ENCODE measurements around the gene NPEPL1.
"Not testable (repeated sequence)": the region's sequence is repeated elsewhere in the genome, so short reads cannot be mapped to it uniquely, and the experiment has no call there.

NPEPL1 gene

GRCh38 chr20:58741384-58741783 lies 48.8 kb downstream of the NPEPL1 start:
- ATAC-seq: no peak
- DNase-seq: no peak

DNA sequence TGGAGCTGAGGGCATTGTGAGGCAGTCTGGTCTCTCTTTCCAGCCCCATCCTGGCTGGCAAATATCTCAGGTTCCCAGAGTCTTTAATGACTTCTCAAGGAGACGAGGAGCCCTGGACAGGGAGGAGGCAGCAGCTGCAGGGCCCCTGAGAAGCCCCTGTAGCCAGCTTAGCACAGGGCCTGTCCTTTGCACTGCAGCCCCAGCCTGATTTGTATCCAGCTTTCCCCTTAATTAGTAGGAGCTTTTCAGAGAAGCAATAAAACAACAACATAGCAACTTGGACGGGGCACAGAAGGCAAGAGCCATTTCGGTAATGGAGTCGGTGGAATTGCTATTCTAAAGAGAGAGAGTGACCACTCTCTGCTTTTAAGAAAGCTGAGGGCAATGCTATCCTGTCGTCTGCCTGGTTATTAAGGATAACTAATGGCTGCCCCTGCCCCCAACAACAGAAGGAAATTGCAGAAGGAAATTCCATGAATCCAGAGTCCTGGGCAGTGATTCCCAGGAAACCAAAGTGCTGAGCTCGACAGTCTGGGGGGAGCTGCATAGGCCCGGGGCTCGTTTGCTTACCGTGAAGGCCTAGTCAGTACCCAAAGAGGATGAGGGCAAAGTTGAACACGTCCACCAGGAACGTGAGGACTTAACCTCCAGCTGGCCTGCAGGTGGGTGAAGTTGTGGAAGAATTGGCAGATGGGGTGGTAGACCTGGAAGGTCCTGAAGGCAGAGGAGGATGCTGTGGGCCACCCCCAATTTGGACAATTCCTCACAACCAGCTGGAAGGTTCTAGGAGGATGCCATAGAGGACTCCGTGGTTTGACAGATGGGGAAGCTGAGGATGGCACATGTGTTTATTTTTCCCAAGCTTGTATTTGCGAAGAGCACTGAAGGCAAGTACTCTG lies 50.3 kb downstream of the NPEPL1 start:
- DNase-seq (no peak), ATAC-seq (no peak)

- DNase-seq: no peak
- no peak for ATAC-seq
Observed at GRCh38 chr20:58743929-58744534, 51.4 kb downstream of the NPEPL1 start.

GRCh38 chr20:58744836-58745235 lies 52.2 kb downstream of the NPEPL1 start:
- ATAC-seq (no peak), DNase-seq (no peak)

- ATAC-seq (no peak), DNase-seq (no peak)
Observed at GRCh38 chr20:58745391-58745790, 52.8 kb downstream of the NPEPL1 start.

- no peak for DNase-seq
Observed at GRCh38 chr20:58746620-58747019, 54.0 kb downstream of the NPEPL1 start.

GRCh38 chr20:58747211-58747610 lies 54.6 kb downstream of the NPEPL1 start:
- no peak for DNase-seq
- no peak for ATAC-seq

More at GRCh38 chr20:58746620-58747019, 54.0 kb downstream of the NPEPL1 start:
- no peak for ATAC-seq

DNA sequence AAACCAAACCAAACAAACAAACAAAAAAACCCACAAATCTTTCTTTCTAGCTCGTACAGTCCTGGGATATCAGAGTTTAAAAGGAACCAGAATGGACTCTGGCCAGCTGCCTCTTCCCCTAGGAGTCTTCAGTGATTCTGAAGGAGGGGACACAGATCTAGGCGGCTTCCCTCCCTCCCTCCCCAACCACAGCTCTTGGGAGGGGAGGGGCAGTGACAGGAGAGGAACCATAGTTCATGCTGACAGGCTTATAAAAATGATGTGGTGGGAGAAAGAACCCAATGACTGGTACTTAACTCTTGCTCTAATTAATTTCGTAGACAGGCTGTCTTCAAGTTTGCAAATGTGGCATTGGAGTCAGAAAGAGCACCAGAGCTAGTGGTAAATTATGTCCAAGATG lies 56.0 kb downstream of the NPEPL1 start:
- ATAC-seq (no peak), DNase-seq (no peak)

DNA sequence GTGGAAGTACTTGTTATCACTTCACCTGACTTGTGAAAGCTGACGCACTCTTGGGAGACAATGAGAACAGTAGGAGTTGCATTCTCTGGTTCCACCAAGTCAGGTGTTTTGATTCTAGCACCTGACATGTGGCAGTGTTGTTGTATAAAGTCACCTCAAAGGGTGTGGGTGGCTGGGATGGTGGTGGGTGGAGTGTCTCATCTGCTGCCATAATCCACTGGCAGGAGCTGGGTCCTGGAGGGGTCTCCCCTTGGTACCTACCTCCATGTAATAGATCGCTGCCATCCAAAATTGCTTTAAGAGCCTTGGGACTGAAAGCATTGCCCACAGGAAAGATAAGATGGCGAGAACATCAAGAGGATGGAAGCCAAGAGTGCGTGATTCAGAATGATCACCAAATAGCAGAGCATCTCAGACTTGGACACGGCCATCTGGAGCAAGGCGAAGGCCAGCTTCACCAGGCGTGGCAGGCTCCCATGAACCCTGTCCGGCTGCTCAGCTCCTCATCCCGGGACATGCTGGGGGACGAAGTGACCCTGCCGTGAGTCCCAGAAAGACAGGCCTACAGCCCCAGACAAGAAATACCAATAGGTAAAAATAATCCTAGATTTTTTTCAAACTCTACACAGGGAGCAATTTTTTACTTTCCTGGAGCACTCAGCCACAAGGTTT lies 56.6 kb downstream of the NPEPL1 start:
- ATAC-seq (no peak), DNase-seq (no peak)

DNA sequence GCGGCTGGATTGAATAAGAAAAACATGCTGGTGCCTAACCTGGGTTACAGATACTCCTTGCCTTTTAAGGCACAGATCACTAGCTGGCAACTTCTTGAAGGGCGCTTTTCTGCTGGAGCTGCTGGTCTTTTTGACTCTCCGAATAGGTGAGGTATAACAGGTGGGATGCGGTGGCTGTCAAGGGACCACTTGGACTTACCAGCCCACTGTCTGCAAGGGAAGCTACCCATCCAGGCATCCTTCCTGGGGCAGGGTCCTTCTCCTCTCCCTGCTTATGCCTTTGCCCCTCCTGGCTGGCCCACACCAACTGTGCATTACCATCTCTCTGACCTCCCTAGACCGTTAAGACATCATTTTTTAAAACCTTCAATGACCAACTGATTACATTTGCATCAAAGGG lies 57.4 kb downstream of the NPEPL1 start:
- DNase-seq (no peak), ATAC-seq (no peak)

DNA sequence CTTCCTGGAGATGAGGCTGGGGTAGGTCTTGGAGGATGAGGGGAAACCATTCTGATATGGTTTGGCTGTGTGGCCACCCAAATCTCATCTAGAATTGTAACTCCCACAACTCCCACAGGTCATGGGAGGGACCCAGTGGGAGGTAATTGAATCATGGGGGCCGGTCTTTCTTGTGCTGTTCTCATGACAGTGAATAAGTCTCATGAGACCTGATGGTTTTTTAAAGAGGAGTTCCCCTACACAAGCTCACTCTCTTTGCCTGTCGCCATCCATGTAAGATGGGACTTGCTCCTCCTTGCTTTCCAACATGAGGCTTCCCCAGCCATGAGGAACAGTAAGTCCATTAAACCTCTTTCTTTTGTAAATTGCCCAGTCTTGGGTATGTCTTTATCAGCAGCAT lies 58.1 kb downstream of the NPEPL1 start:
- not testable (repeated sequence) for DNase-seq, ATAC-seq

- no peak for ATAC-seq
- no peak for DNase-seq
Observed at GRCh38 chr20:58751979-58752378, 59.4 kb downstream of the NPEPL1 start.

DNA sequence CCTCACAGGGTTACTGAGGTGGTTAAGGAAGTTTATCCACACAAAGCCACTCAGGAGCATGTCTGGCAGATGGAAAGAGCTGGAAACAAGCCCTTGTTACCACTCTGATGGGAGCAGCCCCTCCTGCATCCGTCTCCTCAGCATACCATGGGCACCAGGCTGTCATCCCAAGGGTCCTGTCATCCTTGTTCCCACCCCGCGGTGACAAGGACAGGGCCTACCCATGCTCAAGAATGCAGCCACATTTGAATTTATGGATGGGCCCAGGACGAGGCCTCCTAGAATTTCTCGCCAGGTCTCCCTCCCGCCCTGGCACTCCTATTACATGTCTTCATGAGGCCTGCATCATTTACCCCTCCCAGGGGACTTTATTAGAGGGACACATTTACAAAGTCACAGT lies 60.0 kb downstream of the NPEPL1 start:
- no peak for ATAC-seq
- DNase-seq: no peak

- DNase-seq (no peak), ATAC-seq (no peak)
Observed at GRCh38 chr20:58753267-58753921, 60.8 kb downstream of the NPEPL1 start.

DNA sequence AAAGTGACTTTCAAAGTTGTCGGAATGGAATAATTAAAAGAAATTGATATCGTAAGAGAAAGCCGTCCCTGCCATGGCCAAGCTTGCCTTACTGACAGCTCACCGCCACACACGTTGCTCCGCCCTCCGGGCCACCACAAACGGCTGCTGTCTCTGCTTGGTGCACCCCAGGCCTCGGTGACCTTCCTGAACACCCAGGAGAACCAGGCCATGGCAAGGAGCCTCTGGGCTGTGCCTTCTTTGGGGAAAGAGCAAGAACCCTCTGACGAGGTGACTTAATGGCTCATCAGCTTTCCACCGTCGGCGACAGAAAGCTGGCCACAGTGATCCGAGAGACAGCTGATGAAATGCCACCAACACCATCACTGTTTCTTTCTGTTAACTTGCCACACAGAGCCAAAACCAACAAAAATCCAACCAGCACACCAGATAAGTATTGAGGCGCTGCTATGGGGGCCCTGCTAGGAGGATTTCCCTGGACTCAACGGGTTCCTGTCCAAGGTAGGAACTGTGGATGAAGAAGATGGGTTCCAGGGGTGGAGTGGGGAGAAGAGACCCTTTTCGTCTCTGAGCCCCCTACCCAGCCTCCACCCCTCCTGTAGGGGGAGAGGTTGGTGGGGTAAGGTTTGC lies 61.4 kb downstream of the NPEPL1 start:
- ATAC-seq (no peak), DNase-seq (no peak)

- DNase-seq (no peak), ATAC-seq (no peak)
Observed at GRCh38 chr20:58754584-58754983, 62.0 kb downstream of the NPEPL1 start.

DNA sequence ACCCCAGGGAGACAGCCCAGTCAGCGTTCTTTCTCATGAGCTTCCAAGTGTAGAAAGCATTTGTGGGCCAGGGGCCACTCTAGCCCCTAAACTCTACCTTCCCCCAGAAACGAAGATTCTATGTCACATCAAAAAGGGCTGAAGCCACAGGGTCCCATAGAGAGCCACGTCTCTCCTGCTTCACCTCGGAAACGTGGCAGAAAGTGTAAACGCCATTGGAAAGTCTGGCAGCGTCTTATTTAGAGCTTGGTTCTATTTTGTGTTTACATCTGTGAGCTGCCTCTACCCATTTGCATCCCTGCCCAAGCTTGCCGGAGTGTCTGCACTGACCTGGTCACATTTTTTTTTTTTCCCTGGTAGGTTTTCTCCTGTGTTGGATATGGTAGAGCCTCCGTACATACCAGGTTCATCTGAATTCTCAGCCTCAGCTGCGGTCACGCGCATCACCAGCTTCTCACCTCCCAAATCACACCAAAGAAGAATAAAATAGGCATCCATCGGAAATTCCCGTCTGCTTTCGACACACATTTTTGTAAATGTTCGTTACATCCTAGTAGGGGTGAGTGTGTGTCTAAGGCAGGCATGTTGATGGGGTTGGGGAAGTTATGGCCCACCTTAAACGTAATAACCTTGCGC lies 62.6 kb downstream of the NPEPL1 start:
- no peak for ATAC-seq
- DNase-seq: no peak

DNA sequence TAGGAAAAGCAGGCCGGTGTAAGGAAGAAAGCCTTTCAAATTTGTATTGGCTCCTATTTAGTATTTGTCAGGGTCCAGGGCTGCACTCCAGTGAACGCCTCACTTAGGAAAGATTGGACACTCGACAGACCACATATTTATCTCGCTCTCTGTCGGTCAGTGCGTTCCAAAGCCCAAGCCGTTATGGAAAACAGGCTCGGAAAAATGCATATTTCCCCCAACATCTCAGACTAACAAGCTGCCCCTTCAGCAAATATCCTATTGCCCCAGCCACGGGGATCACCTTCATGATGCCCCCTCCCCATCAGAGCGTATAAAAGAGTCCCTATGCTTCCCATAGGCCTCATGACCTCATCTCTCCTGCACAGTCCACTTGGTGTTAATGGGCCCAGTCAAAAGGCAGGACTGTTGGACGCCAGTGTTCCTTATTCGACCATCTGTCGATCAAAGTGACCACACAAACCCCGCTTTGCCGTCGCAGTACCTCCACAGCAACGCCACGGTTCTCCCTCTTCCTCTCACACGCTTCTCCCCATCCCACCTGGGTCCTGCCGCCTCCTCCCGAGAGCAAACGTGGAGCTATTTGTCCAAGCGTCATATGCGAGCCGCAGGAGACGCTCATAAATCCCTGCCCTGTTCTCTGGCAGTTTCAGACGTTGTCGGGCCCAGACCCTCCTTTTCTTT lies 63.3 kb downstream of the NPEPL1 start:
- DNase-seq (no peak), ATAC-seq (no peak)

DNA sequence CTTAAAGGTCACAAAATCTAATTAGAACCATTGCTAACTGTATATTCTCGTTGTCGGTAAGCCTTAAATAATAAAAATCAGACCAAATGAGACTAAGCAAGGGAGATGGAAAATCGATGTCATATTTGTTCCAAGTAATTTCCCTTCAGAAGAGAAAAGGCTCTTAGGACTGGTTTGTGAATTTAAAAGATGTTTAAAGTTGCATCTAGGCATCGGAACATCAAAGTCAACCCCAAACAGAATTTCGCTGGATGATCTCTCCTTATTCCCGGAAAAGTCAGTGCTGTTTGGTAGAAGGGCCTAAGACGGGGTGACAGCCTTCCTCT lies 63.8 kb downstream of the NPEPL1 start:
- DNase-seq (no peak), ATAC-seq (no peak)

DNA sequence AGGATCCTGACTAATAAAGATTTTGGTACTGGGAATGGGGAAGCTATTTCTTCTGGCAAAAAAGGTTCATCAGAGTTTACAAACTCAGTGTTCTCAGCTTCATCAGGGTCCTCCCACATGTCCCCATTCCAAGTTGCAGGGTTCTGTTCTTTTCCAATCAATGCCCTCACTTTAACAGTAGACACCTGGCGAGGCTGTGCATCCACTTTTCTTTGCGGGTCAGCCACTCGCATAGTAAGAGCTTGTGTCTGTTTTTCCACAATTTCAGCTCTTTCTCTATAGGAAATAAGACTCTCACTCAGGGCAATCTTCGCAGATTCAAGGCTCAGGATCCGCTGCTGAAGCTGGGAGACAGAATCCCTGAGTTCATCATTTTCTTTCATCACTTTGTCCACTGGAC lies 65.0 kb downstream of the NPEPL1 start:
- ATAC-seq, DNase-seq: not testable (repeated sequence)

GRCh38 chr20:58759947-58760346 lies 67.3 kb downstream of the NPEPL1 start:
- ATAC-seq (no peak), DNase-seq (no peak)

All from stimulated activated naive CD8-positive, alpha-beta T cell treated with anti-CD3 and anti-CD28 coated beads, Interleukin-15, Interleukin-2, amounts not matched to agents 100 U/mL and 50 U/mL, for 24 hours (primary cell).